ENCODE data around the gene TAF11L13. TPM values are rescaled to one million over a fixed set of nuclear protein-coding genes. Genes with fewer than 3 reads are reported as not detected.

Gene TAF11L13
- polyA plus RNA-seq, 1 experiment: not detected

- no peak for DNase-seq (ENCODE audit: low read depth)
- no peaks in the 10 kb centered on the region for H3K27me3 ChIP-seq (ENCODE audit: control insufficient read depth, insufficient read depth, low read length)
- ChIA-PET POLR2A (no interaction called here), CTCF (no interaction called here)
- TF ChIP-seq CTCF (IDR thresholded peaks at IDR 0.05; ENCODE audit: insufficient read depth, low read depth, low read length): no peak
- H3K36me3 ChIP-seq (ENCODE audit: control insufficient read depth, insufficient read depth, low read length): no peaks in the 10 kb centered on the region
- H3K4me3 ChIP-seq (ENCODE audit: low read depth, low read length): no peak overlapping the region
These were observed 47.0 kb downstream of the TAF11L13 start for GRCh38 chr5:17678751-17679324.

- Histone ChIP-seq H3K27me3 (ENCODE audit: control insufficient read depth, insufficient read depth, low read length) (no peaks in the 10 kb centered on the region), H3K36me3 (ENCODE audit: control insufficient read depth, insufficient read depth, low read length) (no peaks in the 10 kb centered on the region), H3K4me3 (ENCODE audit: low read depth, low read length) (no peak overlapping the region)
- DNase-seq (ENCODE audit: low read depth): no peak
- ChIA-PET CTCF (no interaction called here), POLR2A (no interaction called here)
- TF ChIP-seq CTCF (IDR thresholded peaks at IDR 0.05; ENCODE audit: insufficient read depth, low read depth, low read length): no peak
These were observed 47.8 kb downstream of the TAF11L13 start for GRCh38 chr5:17679597-17680203.

- Histone ChIP-seq H3K4me3 (ENCODE audit: low read depth, low read length) (no peak overlapping the region), H3K27me3 (ENCODE audit: control insufficient read depth, insufficient read depth, low read length) (no peaks in the 10 kb centered on the region), H3K36me3 (ENCODE audit: control insufficient read depth, insufficient read depth, low read length) (no peaks in the 10 kb centered on the region)
- ChIA-PET CTCF (interaction anchor here (1.3 kb wide), 1 partner anchor 15 kb away, joined by 3 read pairs; no protein-coding TSS in a partner anchor), POLR2A (no interaction called here)
- DNase-seq (ENCODE audit: low read depth): no peak
- TF ChIP-seq CTCF (IDR thresholded peaks at IDR 0.05; ENCODE audit: insufficient read depth, low read depth, low read length): no peak
These were observed 48.8 kb downstream of the TAF11L13 start for GRCh38 chr5:17680737-17681136.

Small RNA genes within 50 kb of the gene (small RNA-seq; reads per million reads assigned to genes)
- gene AC233724.1 (ENCODE audit: insufficient read length, low read depth, low replicate concordance): not detected
- not detected for gene AC233724.12 (ENCODE audit: insufficient read length, low read depth, low replicate concordance)
- gene AC233724.2 (ENCODE audit: insufficient read length, low read depth, low replicate concordance): not detected
- gene AC233724.3 (ENCODE audit: insufficient read length, low read depth, low replicate concordance): not detected
- not detected for gene AC233724.4 (ENCODE audit: insufficient read length, low read depth, low replicate concordance)
- not detected for gene AC233724.6 (ENCODE audit: insufficient read length, low read depth, low replicate concordance)
- not detected for gene AC233724.7 (ENCODE audit: insufficient read length, low read depth, low replicate concordance)

Other genes starting within 250 kb of the TAF11L13 start
- gene TAF11L2, start 133.9 kb upstream of the TAF11L13 start, polyA plus RNA-seq (2011; rRNA removed): not detected in 2 replicates
- not detected in 2 replicates for gene TAF11L3, start 113.7 kb upstream of the TAF11L13 start, polyA plus RNA-seq (2011; rRNA removed)
- not detected in 2 replicates for gene TAF11L4, start 110.3 kb upstream of the TAF11L13 start, polyA plus RNA-seq (2011; rRNA removed)
- gene TAF11L5, start 106.9 kb upstream of the TAF11L13 start, polyA plus RNA-seq (2011; rRNA removed): not detected in 2 replicates
- gene TAF11L6, start 103.4 kb upstream of the TAF11L13 start, polyA plus RNA-seq (2011; rRNA removed): not detected in 2 replicates
- not detected in 2 replicates for gene TAF11L7, start 46.3 kb upstream of the TAF11L13 start, polyA plus RNA-seq (2011; rRNA removed)
- gene TAF11L8, start 41.1 kb upstream of the TAF11L13 start, polyA plus RNA-seq (2011; rRNA removed): not detected in 2 replicates
- gene TAF11L9, start 37.7 kb upstream of the TAF11L13 start, polyA plus RNA-seq (2011; rRNA removed): not detected in 2 replicates
- gene TAF11L10, start 34.3 kb upstream of the TAF11L13 start, polyA plus RNA-seq (2011; rRNA removed): not detected in 2 replicates
- not detected in 2 replicates for gene TAF11L11, start 27.9 kb upstream of the TAF11L13 start, polyA plus RNA-seq (2011; rRNA removed)
- not detected in 2 replicates for gene TAF11L12, start 21.7 kb upstream of the TAF11L13 start, polyA plus RNA-seq (2011; rRNA removed)
- not detected in 2 replicates for gene TAF11L14, start 2.4 kb downstream of the TAF11L13 start, polyA plus RNA-seq (2011; rRNA removed)

All from BJ (cell line).